Measurements from ENCODE around the gene HLA-DMB.

DNA sequence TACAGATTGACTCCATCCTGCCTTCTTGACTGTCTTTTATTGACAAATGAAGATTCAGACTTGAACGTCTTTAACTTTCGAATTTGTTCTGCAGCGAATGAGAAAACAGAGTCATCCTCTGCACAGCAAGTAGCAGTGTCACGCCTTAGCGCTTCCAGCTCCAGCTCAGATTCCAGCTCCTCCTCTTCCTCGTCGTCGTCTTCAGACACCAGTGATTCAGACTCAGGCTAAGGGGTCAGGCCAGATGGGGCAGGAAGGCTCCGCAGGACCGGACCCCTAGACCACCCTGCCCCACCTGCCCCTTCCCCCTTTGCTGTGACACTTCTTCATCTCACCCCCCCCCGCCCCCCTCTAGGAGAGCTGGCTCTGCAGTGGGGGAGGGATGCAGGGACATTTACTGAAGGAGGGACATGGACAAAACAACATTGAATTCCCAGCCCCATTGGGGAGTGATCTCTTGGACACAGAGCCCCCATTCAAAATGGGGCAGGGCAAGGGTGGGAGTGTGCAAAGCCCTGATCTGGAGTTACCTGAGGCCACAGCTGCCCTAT, 39.7 kb upstream of the HLA-DMB start:
- no peak for TF ChIP-seq EP300 (IDR thresholded peaks at IDR 0.05)
- no peak for TF ChIP-seq POLR2AphosphoS5 (IDR thresholded peaks at IDR 0.05)
- TF ChIP-seq, protein P1, sequence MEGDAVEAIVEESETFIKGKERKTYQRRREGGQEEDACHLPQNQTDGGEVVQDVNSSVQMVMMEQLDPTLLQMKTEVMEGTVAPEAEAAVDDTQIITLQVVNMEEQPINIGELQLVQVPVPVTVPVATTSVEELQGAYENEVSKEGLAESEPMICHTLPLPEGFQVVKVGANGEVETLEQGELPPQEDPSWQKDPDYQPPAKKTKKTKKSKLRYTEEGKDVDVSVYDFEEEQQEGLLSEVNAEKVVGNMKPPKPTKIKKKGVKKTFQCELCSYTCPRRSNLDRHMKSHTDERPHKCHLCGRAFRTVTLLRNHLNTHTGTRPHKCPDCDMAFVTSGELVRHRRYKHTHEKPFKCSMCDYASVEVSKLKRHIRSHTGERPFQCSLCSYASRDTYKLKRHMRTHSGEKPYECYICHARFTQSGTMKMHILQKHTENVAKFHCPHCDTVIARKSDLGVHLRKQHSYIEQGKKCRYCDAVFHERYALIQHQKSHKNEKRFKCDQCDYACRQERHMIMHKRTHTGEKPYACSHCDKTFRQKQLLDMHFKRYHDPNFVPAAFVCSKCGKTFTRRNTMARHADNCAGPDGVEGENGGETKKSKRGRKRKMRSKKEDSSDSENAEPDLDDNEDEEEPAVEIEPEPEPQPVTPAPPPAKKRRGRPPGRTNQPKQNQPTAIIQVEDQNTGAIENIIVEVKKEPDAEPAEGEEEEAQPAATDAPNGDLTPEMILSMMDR (IDR thresholded peaks at IDR 0.05), result no peak

All from esophagus muscularis mucosa (tissue), 4 donors.